Heart right ventricle (tissue), 16 donors: ENCODE data around the gene NEURL2. TPM values are rescaled to one million over a fixed set of nuclear protein-coding genes. Genes with fewer than 3 reads are reported as not detected.

Experiments
- ATAC-seq, 8 donors: fragments of 200-7000 bp; cut with Tn5 transposase; one replicate each; pipeline ENCODE4 v1.9.1; 2020; ENCODE audit warnings: mild to moderate bottlenecking in 8 of 8, moderate library complexity in 8 of 8, moderate number of reproducible peaks in 1 of 8
- DNase-seq, 2 donors: peaks; one replicate each; pipeline ENCODE4 v3.0.0-alpha.2; 2020
- H3K27ac ChIP-seq, 10 donors: fragments of 200-600 bp; sonication (generic) in 2 of 10; one replicate each; pipeline versions ENCODE4 v1.5.0 to v1.8.0; 2020 to 2022; ENCODE audit warnings: mild to moderate bottlenecking in 3 of 10
- H3K27me3 ChIP-seq, 7 donors: fragments of 200-600 bp; one replicate each; pipeline ENCODE4 v1.8.0; 2021 to 2022; ENCODE audit warnings: mild to moderate bottlenecking in 2 of 7
- H3K36me3 ChIP-seq, 9 donors: fragments of 200-600 bp; sonication (generic) in 1 of 9; one replicate each; pipeline versions ENCODE4 v1.5.0 to v1.8.0; 2020 to 2022; ENCODE audit warnings: mild to moderate bottlenecking in 2 of 9
- H3K4me1 ChIP-seq, 9 donors: fragments of 200-600 bp; sonication (generic) in 1 of 9; one replicate each; pipeline versions ENCODE4 v1.5.0 to v1.8.0; 2020 to 2022; ENCODE audit warnings: mild to moderate bottlenecking in 4 of 9
- H3K4me3 ChIP-seq, 10 donors: fragments of 200-600 bp; sonication (generic) in 2 of 10; one replicate each; pipeline versions ENCODE4 v1.5.0 to v1.8.0; 2020 to 2022; ENCODE audit warnings: mild to moderate bottlenecking in 7 of 10, moderate library complexity in 2 of 10
- H3K9me3 ChIP-seq, 11 donors: fragments of 200-600 bp in 10 of 11; sonication (generic) in 2 of 11; one replicate each; pipeline versions ENCODE4 v1.5.0 to v1.8.0; 2013 to 2022; ENCODE audit warnings: mild to moderate bottlenecking in 2 of 11, control low read depth in 1 of 11, moderate library complexity in 1 of 11
- CTCF ChIP-seq, 9 donors: fragments of 200-600 bp; sonication (generic) in 2 of 9; IDR thresholded peaks; one replicate each; pipeline versions ENCODE4 v1.5.0 to v1.8.0; 2021 to 2022; ENCODE audit warnings: antibody characterized with exemption in 9 of 9, mild to moderate bottlenecking in 5 of 9, moderate library complexity in 1 of 9
- WGBS, 2 donors: extraction: QIAGEN DNeasy Blood & Tissue Kit; methylation state at CpG; one replicate each; pipeline ENCODE4 v1.1.7; 2013; ENCODE audit warnings: inconsistent platforms in 1 of 2; 5-methylcytosine and 5-hydroxymethylcytosine counted together
- intact Hi-C, 10 donors: fragments of 100-400 bp; cut with DNase I; formaldehyde crosslinking; loops; one replicate each; pipeline versions ENCODE4 v1.11.1 to v1.14.2; 2022
- polyA plus RNA-seq, 2 donors: library from polyadenylated mRNA; stranded (reverse); fragments of 200-250 nt; gene quantifications; one replicate each; pipeline ENCODE4 v1.2.3, GENCODE V29; 2013
- total RNA-seq, 10 donors: library from RNA; stranded (reverse); fragmentation: NEBNext Ultra II Directional in 3 of 10; extraction: Animal tissue kit (Norgen Biotek cat#: 25700) in 3 of 10; gene quantifications; one replicate each; pipeline versions ENCODE4 v1.2.1 to v1.2.4, GENCODE V29; 2021 to 2023
- donor health status: Arrhythmogenic right ventricular cardiomyopathy.
- donor health status: ischemic (EF 13 %, LVEDD 7.1; RV severe dilation, severe dysfunction).
- donor health status: healthy with polysubstance abuse.
- donor health status: DM: no; HTN: yes; CAD: no.
- donor health status: DM: no; HTN: no; CAD: no.
- donor health status: ischemic (EF 25% LVEDD 6.9; RV normal size, moderate dysfunction).
- donor health status: ischemic (EF 25% LVEDD 5.7; RV mildly dilated, moderate dysfunction).
- donor health status: healthy.
- donor health status: DM: yes; HTN: yes; CAD: no.
- donor health status: Ischemic cardiomyopathy.
- donor health status: ischemic (EF 35%, LVEDD 5.7; RV mildly dilated, moderate dysfunction).
- donor health status: nonischemic (EF 11% LVEDD 7.7; RV severe dilation, severe dysfunction).
- donor health status: DM: yes; HTN: yes; CAD: no.
- donor health status: PGD.
- donor health status: ischemic (EF 29% LVEDD 5.4; RV normal size, mild dysfunction).
- donor health status: nonischemic (EF 23%, LVEDD 6.1; RV moderate dilation, normal function).

NEURL2 gene
- total and polyA plus RNA-seq, 12 donors, result 3.3 to 11.1 (median 7.8) TPM

- DNase-seq, result no peak
- TF ChIP-seq CTCF (IDR thresholded peaks at IDR 0.05), result peak in 2 of 9 donors; percentile 7 to 18
- Histone ChIP-seq H3K4me1 (peaks cover 10 to 47% (median 30%) of the 10 kb centered on the region in 9 donors), H3K27me3 (no peaks in the 10 kb centered on the region), H3K27ac (peak overlapping the region in 8 of 10 donors; percentile 82 to 97 (median 92)), H3K9me3 (no peaks in the 10 kb centered on the region), H3K4me3 (peak overlapping the region in 9 of 10 donors; percentile 69 to 88 (median 76)), H3K36me3 (peaks cover 0 to 67% (median 41%) of the 10 kb centered on the region in 9 donors)
- 82% methylated on average over 9 of the region's 9 CpGs for WGBS, 2 donors
- intact Hi-C loops, result loop anchor here in 2 of 10 donors (2.0 to 10.0 kb wide), 3 partner anchors 41 to 75 kb away; no protein-coding TSS in a partner anchor
- no peak for ATAC-seq
Measured at GRCh38 chr20:45892049-45892825, 1.2 kb upstream of the NEURL2 start.

GRCh38 chr20:45890077-45890984 lies 677 bp downstream of the NEURL2 start:
- H3K27ac ChIP-seq, result peak overlapping the region; percentile 78 to 97 (median 92)
- DNase-seq, result peak; percentile 81 to 87
- no peaks in the 10 kb centered on the region for H3K27me3 ChIP-seq
- intact Hi-C loops, result loop anchor here in 6 of 10 donors (2.0 to 10.0 kb wide), 5 partner anchors 20 to 80 kb away; partner anchors contain the start of gene PCIF1 (in 5 of the 6)
- peaks cover 0 to 67% (median 24%) of the 10 kb centered on the region in 9 donors for H3K36me3 ChIP-seq
- peak overlapping the region; percentile 69 to 88 (median 74) for H3K4me3 ChIP-seq
- ATAC-seq, result peak; percentile 73 to 88 (median 82)
- TF ChIP-seq CTCF (IDR thresholded peaks at IDR 0.05), result peak; percentile 50 to 86 (median 72)
- WGBS, 2 donors, result 1% methylated on average over 79 of the region's 79 CpGs
- no peaks in the 10 kb centered on the region for H3K9me3 ChIP-seq
- H3K4me1 ChIP-seq, result peaks cover 10 to 49% (median 30%) of the 10 kb centered on the region in 9 donors

- Histone ChIP-seq H3K4me3 (no peak overlapping the region), H3K4me1 (peaks cover 10 to 58% (median 36%) of the 10 kb centered on the region in 9 donors), H3K36me3 (peaks cover 0 to 67% (median 9%) of the 10 kb centered on the region in 9 donors), H3K27me3 (no peaks in the 10 kb centered on the region), H3K9me3 (no peaks in the 10 kb centered on the region), H3K27ac (no peak overlapping the region)
- ATAC-seq (no peak), DNase-seq (no peak)
- TF ChIP-seq CTCF (IDR thresholded peaks at IDR 0.05), result no peak
- 81 to 88% methylated on average over 3 of the region's 3 CpGs for WGBS, 2 donors
- intact Hi-C loops, result loop anchor here in 3 of 10 donors (10.0 kb wide), 3 partner anchors 54 to 76 kb away; partner anchors contain the start of gene SNX21 (in 1 of the 3)
Measured at GRCh38 chr20:45888681-45889080, 2.3 kb downstream of the NEURL2 start.

- 94% methylated on average over 8 of the region's 8 CpGs for WGBS, 2 donors
- no peak within 1 kb of the TSS for H3K27ac ChIP-seq
- no peaks in the 10 kb centered on the region for H3K27me3 ChIP-seq
- no peak for TF ChIP-seq CTCF (IDR thresholded peaks at IDR 0.05)
- intact Hi-C loops, result loop anchor here in 3 of 10 donors (10.0 kb wide), 3 partner anchors 53 to 77 kb away; partner anchors contain the start of gene SNX21 (in 1 of the 3)
- peaks cover 0 to 67% (median 14%) of the 10 kb centered on the region in 9 donors for H3K36me3 ChIP-seq
- no peak within 1 kb of the TSS for H3K4me3 ChIP-seq
- peaks cover 10 to 45% (median 38%) of the 10 kb centered on the region in 9 donors for H3K4me1 ChIP-seq
- no peak for DNase-seq
- no peaks in the 10 kb centered on the region for H3K9me3 ChIP-seq
- ATAC-seq, result no peak
Measured at GRCh38 chr20:45887346-45887715, 3.7 kb downstream of the NEURL2 start, which contains the start of gene SPATA25. Gene SPATA25 (minus strand): TSS chr20:45887622. CDS start chr20:45887590, 32 bp downstream.
